SK-N-SH (cell line): ENCODE results near the gene RBL2. TPM values are rescaled to one million over a fixed set of nuclear protein-coding genes. Genes with fewer than 3 reads are reported as not detected.

ENCODE experiments used
- CTCF ChIA-PET: fragments of 300-600, 350-600 bp; formaldehyde crosslinking; extraction: SDS; loops from one replicate; lab custom pipeline; 2021; lab: Yijun Ruan, JAX
- POLR2A ChIA-PET: fragments of 350-600 bp; sonication (Branson Sonifier 250); formaldehyde crosslinking; extraction: SDS; loops from one replicate; lab custom pipeline; 2020; ENCODE audit warnings: antibody characterized with exemption, inconsistent platforms; lab: Yijun Ruan, JAX
- DNase-seq: peaks from one replicate; pipeline ENCODE4 v3.0.0; 2012
- H2AFZ ChIP-seq: fragments of 200-600 bp; sonication (generic); 2 replicates; pipeline ENCODE4 v1.8.1; 2016; ENCODE audit warnings: antibody characterized with exemption, mild to moderate bottlenecking, low read depth
- H3F3A ChIP-seq: fragments of 200-600 bp; sonication (generic); replicated peaks from 2 replicates; pipeline ENCODE3; 2016; ENCODE audit warnings: antibody characterized with exemption, mild to moderate bottlenecking; ENCODE audit not compliant: insufficient read depth
- H3K27ac ChIP-seq, 2 experiments: fragments of 200-500 bp in 1 of 2; fragments of 200-600 bp in 1 of 2; sonication (Bioruptor generic) in 1 of 2; sonication (generic), shearing (Covaris generic) in 1 of 2; 2 replicates each; pipeline versions ENCODE4 v1.5.1 to v1.6.1; 2014 to 2016; ENCODE audit warnings: low read depth in 2 of 2, inconsistent platforms in 1 of 2, low read length in 1 of 2, mild to moderate bottlenecking in 1 of 2, mixed read lengths in 1 of 2
- H3K27me3 ChIP-seq: fragments of 200-600 bp; sonication (generic), shearing (Covaris generic); 2 replicates; pipeline ENCODE4 v1.6.1; 2016; ENCODE audit warnings: mixed run types; ENCODE audit not compliant: insufficient read depth
- H3K36me3 ChIP-seq, 2 experiments: fragments of 200-500 bp in 1 of 2; fragments of 200-600 bp in 1 of 2; sonication (Bioruptor generic) in 1 of 2; sonication (generic) in 1 of 2; replicated peaks in 1 of 2; 2 replicates each; pipeline versions ENCODE3 to v1.5.1; 2014 to 2016; ENCODE audit warnings: low read length in 1 of 2, mild to moderate bottlenecking in 1 of 2; ENCODE audit not compliant: insufficient read depth in 2 of 2, control insufficient read depth in 1 of 2
- H3K4me1 ChIP-seq, 2 experiments: fragments of 200-500 bp in 1 of 2; fragments of 200-600 bp in 1 of 2; sonication (Bioruptor generic) in 1 of 2; sonication (generic), shearing (Covaris generic) in 1 of 2; 2 replicates each; pipeline versions ENCODE4 v1.5.1 to v1.6.1; 2014 to 2016; ENCODE audit warnings: low read depth in 1 of 2, low read length in 1 of 2, mixed run types in 1 of 2; ENCODE audit not compliant: insufficient read depth in 2 of 2, control insufficient read depth in 1 of 2
- H3K4me2 ChIP-seq: fragments of 200-600 bp; sonication (generic), shearing (Covaris generic); 2 replicates; pipeline ENCODE4 v1.6.1; 2017; ENCODE audit warnings: mixed run types
- H3K4me3 ChIP-seq, 2 experiments: fragments of 200-500 bp in 1 of 2; fragments of 200-600 bp in 1 of 2; sonication (Bioruptor generic) in 1 of 2; sonication (generic), shearing (Covaris generic) in 1 of 2; 2 replicates each; pipeline versions ENCODE4 v1.5.1 to v1.8.1; 2014 to 2016; ENCODE audit warnings: low read depth in 2 of 2, inconsistent platforms in 1 of 2, low read length in 1 of 2, mild to moderate bottlenecking in 1 of 2, mixed read lengths in 1 of 2, moderate library complexity in 1 of 2
- H3K79me2 ChIP-seq: fragments of 200-600 bp; sonication (generic); 2 replicates; pipeline ENCODE4 v1.8.1; 2017; ENCODE audit warnings: mild to moderate bottlenecking; ENCODE audit not compliant: insufficient read depth
- H3K9ac ChIP-seq: fragments of 200-600 bp; sonication (generic); 2 replicates; pipeline ENCODE4 v1.6.1; 2017; ENCODE audit warnings: mixed run types
- H3K9me2 ChIP-seq: fragments of 200-600 bp; sonication (generic); 2 replicates; pipeline ENCODE4 v1.6.1; 2017; ENCODE audit warnings: mixed run types
- H3K9me3 ChIP-seq: fragments of 200-600 bp; sonication (generic); 2 replicates; pipeline ENCODE4 v1.6.1; 2017; ENCODE audit warnings: mixed run types, mild to moderate bottlenecking, moderate library complexity
- H4K20me1 ChIP-seq: fragments of 200-600 bp; sonication (generic); 2 replicates; pipeline ENCODE4 v1.6.1; 2017; ENCODE audit warnings: mild to moderate bottlenecking, mixed run types; ENCODE audit not compliant: insufficient read depth
- EP300 ChIP-seq, 2 experiments: IDR thresholded peaks; 2 replicates each; pipeline versions ENCODE4 v1.4.0 to v1.6.1; 2012; ENCODE audit warnings: borderline replicate concordance in 1 of 2, low read depth in 1 of 2, low read length in 1 of 2
- FOSL2 ChIP-seq: IDR thresholded peaks from 2 replicates; pipeline ENCODE4 v1.4.0; 2012; ENCODE audit warnings: low read depth, mild to moderate bottlenecking, moderate library complexity, borderline replicate concordance
- FOXM1 ChIP-seq: IDR thresholded peaks from 2 replicates; pipeline ENCODE4 v1.4.0; 2012; ENCODE audit warnings: low read depth, mild to moderate bottlenecking
- JUND ChIP-seq: IDR thresholded peaks from 2 replicates; pipeline ENCODE4 v1.4.0; 2012
- POLR2AphosphoS5 ChIP-seq: IDR thresholded peaks from 2 replicates; pipeline ENCODE4 v1.6.1; 2012; ENCODE audit warnings: low read depth, low read length
- RXRA ChIP-seq: IDR thresholded peaks from 2 replicates; pipeline ENCODE4 v1.4.0; 2012; ENCODE audit warnings: low read depth, mild to moderate bottlenecking, borderline replicate concordance
- SIN3A ChIP-seq: IDR thresholded peaks from 2 replicates; pipeline ENCODE4 v1.6.1; 2012; ENCODE audit warnings: low read depth, mild to moderate bottlenecking, low read length, moderate library complexity, borderline replicate concordance
- TAF1 ChIP-seq: IDR thresholded peaks from 2 replicates; pipeline ENCODE4 v1.6.1; 2012; ENCODE audit warnings: low read depth, mild to moderate bottlenecking, low read length, moderate library complexity, borderline replicate concordance
- TCF12 ChIP-seq: IDR thresholded peaks from 2 replicates; pipeline ENCODE4 v1.4.0; 2012
- WGBS: methylation state at CpG from one replicate; pipeline ENCODE4 v1.1.6; 2017; ENCODE audit warnings: low lambda C conversion rate; 5-methylcytosine and 5-hydroxymethylcytosine counted together
- polyA plus RNA-seq, 3 experiments: library from polyadenylated mRNA; depleted of rRNA; stranded (reverse); fragments of >200 nt; gene quantifications; 2 replicates each; pipeline ENCODE4 v1.2.3, GENCODE V29; 2012
- TF ChIP-seq, protein P1 (sequence below): fragments of 150-350 bp; IDR thresholded peaks from 2 replicates; pipeline ENCODE4 v1.6.1; 2017; ENCODE audit warnings: antibody characterized with exemption, low read length, low read depth, borderline replicate concordance
- TF ChIP-seq, protein P2 (sequence below): IDR thresholded peaks from 2 replicates; pipeline ENCODE4 v1.4.0; 2012; ENCODE audit warnings: low read depth, borderline replicate concordance
- TF ChIP-seq, protein P3 (sequence below): fragments of 150-350 bp; IDR thresholded peaks from 2 replicates; pipeline ENCODE4 v1.6.1; 2016; ENCODE audit warnings: mild to moderate bottlenecking, low read depth, low read length
- TF ChIP-seq, protein P4 (sequence below): IDR thresholded peaks from 2 replicates; pipeline ENCODE4 v1.4.0; 2012; ENCODE audit warnings: low read depth

RBL2 gene
- polyA plus RNA-seq, 1 of the 3 experiments (the other 2 are of a cell fraction), result 28.0 TPM

DNA sequence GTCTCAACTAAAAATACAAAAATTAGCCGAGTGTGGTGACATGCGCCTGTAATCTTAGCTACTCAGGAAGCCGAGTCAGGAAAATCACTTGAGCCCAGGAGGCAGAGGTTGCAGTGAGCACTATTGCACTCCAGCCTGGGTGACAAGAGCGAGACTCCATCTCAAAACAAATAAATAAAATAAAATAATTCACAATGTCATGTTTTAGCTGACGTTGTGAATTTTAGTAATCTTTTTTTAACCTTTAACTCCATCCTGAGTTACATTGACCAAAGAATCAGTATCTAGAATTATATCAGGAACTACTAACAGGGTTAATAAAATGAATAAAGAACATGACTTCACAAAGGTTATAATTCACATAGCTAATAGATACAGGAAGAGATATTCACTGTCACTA is 5.9 kb downstream of the RBL2 start (continued):
- TF ChIP-seq, protein P1, sequence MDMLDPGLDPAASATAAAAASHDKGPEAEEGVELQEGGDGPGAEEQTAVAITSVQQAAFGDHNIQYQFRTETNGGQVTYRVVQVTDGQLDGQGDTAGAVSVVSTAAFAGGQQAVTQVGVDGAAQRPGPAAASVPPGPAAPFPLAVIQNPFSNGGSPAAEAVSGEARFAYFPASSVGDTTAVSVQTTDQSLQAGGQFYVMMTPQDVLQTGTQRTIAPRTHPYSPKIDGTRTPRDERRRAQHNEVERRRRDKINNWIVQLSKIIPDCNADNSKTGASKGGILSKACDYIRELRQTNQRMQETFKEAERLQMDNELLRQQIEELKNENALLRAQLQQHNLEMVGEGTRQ, result no peak
- TF ChIP-seq TCF12, result no peak
- TF ChIP-seq, protein P2, sequence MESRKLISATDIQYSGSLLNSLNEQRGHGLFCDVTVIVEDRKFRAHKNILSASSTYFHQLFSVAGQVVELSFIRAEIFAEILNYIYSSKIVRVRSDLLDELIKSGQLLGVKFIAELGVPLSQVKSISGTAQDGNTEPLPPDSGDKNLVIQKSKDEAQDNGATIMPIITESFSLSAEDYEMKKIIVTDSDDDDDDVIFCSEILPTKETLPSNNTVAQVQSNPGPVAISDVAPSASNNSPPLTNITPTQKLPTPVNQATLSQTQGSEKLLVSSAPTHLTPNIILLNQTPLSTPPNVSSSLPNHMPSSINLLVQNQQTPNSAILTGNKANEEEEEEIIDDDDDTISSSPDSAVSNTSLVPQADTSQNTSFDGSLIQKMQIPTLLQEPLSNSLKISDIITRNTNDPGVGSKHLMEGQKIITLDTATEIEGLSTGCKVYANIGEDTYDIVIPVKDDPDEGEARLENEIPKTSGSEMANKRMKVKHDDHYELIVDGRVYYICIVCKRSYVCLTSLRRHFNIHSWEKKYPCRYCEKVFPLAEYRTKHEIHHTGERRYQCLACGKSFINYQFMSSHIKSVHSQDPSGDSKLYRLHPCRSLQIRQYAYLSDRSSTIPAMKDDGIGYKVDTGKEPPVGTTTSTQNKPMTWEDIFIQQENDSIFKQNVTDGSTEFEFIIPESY, result no peak
- TF ChIP-seq TAF1, result no peak
- TF ChIP-seq EP300 (IDR thresholded peaks at IDR 0.05; ENCODE audit: borderline replicate concordance in 1 of 2, low read depth in 1 of 2, low read length in 1 of 2), result no peak
- TF ChIP-seq RXRA, result no peak
- no peak for TF ChIP-seq SIN3A
- TF ChIP-seq POLR2AphosphoS5, result no peak
- TF ChIP-seq FOSL2, result no peak
- TF ChIP-seq JUND, result no peak

DNA sequence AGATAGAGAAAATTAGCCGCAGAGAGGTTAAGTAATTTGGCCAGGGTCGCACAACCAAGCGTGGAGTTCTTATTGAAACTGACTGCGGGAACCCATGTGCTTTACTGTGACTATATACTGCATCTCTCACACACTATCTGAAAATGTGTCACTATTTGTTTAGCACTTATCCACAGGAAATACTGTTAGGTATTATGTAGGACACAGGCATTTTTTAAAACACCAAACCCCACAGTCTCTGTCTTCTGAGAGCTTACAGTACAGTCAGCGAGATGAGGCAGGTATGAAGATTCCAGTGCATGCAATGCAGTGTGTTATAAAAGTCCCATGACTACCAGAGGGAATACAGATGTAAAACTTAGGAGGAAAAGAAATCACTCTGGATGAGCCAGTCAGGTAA is 11.3 kb downstream of the RBL2 start:
- Histone ChIP-seq H3K27me3 (no peaks in the 10 kb centered on the region), H3K4me1 (no peaks in the 10 kb centered on the region), H3K36me3 (peaks cover 20 to 46% of the 10 kb centered on the region in 2 experiments), H2AFZ (no peak overlapping the region), H4K20me1 (no peaks in the 10 kb centered on the region), H3K79me2 (no peaks in the 10 kb centered on the region; the same call in 1 of the 2 replicates), H3K4me3 (no peak overlapping the region), H3K9ac (no peak overlapping the region), H3K9me2 (no peaks in the 10 kb centered on the region), H3K27ac (no peak overlapping the region), H3F3A (peaks cover 10% of the 10 kb centered on the region), H3K4me2 (no peak overlapping the region), H3K9me3 (no peaks in the 10 kb centered on the region)
- CTCF ChIA-PET, result interaction anchor here (0.8 to 1.1 kb wide), 2 partner anchors 9 to 23 kb away, joined by 3 read pairs; no protein-coding TSS in a partner anchor
- TF ChIP-seq, protein P3, sequence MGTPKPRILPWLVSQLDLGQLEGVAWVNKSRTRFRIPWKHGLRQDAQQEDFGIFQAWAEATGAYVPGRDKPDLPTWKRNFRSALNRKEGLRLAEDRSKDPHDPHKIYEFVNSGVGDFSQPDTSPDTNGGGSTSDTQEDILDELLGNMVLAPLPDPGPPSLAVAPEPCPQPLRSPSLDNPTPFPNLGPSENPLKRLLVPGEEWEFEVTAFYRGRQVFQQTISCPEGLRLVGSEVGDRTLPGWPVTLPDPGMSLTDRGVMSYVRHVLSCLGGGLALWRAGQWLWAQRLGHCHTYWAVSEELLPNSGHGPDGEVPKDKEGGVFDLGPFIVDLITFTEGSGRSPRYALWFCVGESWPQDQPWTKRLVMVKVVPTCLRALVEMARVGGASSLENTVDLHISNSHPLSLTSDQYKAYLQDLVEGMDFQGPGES, result no peak
- no peak for TF ChIP-seq TCF12
- TF ChIP-seq POLR2AphosphoS5, result no peak
- TF ChIP-seq RXRA, result no peak
- no peak for TF ChIP-seq FOXM1
- TF ChIP-seq, protein P4, sequence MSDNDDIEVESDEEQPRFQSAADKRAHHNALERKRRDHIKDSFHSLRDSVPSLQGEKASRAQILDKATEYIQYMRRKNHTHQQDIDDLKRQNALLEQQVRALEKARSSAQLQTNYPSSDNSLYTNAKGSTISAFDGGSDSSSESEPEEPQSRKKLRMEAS, result no peak
- POLR2A ChIA-PET, result no interaction called here
- no peak for DNase-seq
- WGBS, result 92% methylated on average over 5 of the region's 5 CpGs
